OCI-LY1 (cell line): Measurements from ENCODE around the gene PROCR.
"Not testable (repeated sequence)": the region's sequence is repeated elsewhere in the genome, so short reads cannot be mapped to it uniquely, and the experiment has no call there.

Experiments used
- H2AFZ ChIP-seq: fragments of 200-600 bp; sonication (generic), shearing (Covaris generic); 2 replicates; pipeline ENCODE4 v1.6.0; 2014; ENCODE audit warnings: antibody characterized with exemption, mild to moderate bottlenecking, low read length
- H3F3A ChIP-seq: fragments of 200-600 bp; sonication (generic), shearing (Covaris generic); 2 replicates; pipeline ENCODE4 v1.6.0; 2014; ENCODE audit warnings: mild to moderate bottlenecking, antibody characterized with exemption, low read length, moderate library complexity; ENCODE audit not compliant: insufficient read depth
- H3K27ac ChIP-seq: fragments of 200-600 bp; sonication (generic); 2 replicates; pipeline ENCODE4 v1.5.1; 2014; ENCODE audit warnings: low read length, mixed run types, mild to moderate bottlenecking, low read depth; ENCODE audit not compliant: poor library complexity, severe bottlenecking
- H3K27me3 ChIP-seq: fragments of 200-600 bp; sonication (generic); 2 replicates; pipeline ENCODE4 v1.6.0; 2014; ENCODE audit warnings: antibody characterized with exemption, mild to moderate bottlenecking, low read length, moderate library complexity; ENCODE audit not compliant: insufficient read depth
- H3K36me3 ChIP-seq: fragments of 200-600 bp; sonication (generic); 2 replicates; pipeline ENCODE4 v1.6.1; 2014; ENCODE audit warnings: mild to moderate bottlenecking, antibody characterized with exemption, low read length, moderate library complexity, mixed read lengths; ENCODE audit not compliant: insufficient read depth
- H3K4me1 ChIP-seq: fragments of 200-600 bp; sonication (generic); 2 replicates; pipeline ENCODE4 v1.5.1; 2014; ENCODE audit warnings: mild to moderate bottlenecking, low read length, moderate library complexity; ENCODE audit not compliant: insufficient read depth, severe bottlenecking
- H3K4me2 ChIP-seq: fragments of 200-600 bp; sonication (generic), shearing (Covaris generic); 2 replicates; pipeline ENCODE4 v1.6.1; 2014; ENCODE audit warnings: low read length
- H3K4me3 ChIP-seq: fragments of 200-600 bp; sonication (generic); 2 replicates; pipeline ENCODE4 v1.5.1; 2014; ENCODE audit warnings: low read length, low read depth, mild to moderate bottlenecking, mixed read lengths; ENCODE audit not compliant: poor library complexity, severe bottlenecking
- H3K79me2 ChIP-seq: fragments of 200-600 bp; shearing (Covaris generic); 2 replicates; pipeline ENCODE4 v1.6.1; 2016; ENCODE audit warnings: mixed run types, low read length, mixed read lengths; ENCODE audit not compliant: insufficient read depth
- H3K9ac ChIP-seq: fragments of 200-600 bp; sonication (generic), shearing (Covaris generic); 2 replicates; pipeline ENCODE4 v1.6.1; 2014; ENCODE audit warnings: mild to moderate bottlenecking, low read length, mixed read lengths
- H3K9me2 ChIP-seq: fragments of 200-600 bp; sonication (generic), shearing (Covaris generic); 2 replicates; pipeline ENCODE4 v1.6.1; 2014; ENCODE audit warnings: low read depth, mild to moderate bottlenecking, low read length, mixed read lengths
- H3K9me3 ChIP-seq: fragments of 200-600 bp; shearing (Covaris generic); 2 replicates; pipeline ENCODE4 v1.6.1; 2014; ENCODE audit warnings: low read length, mixed read lengths
- H4K20me1 ChIP-seq: fragments of 200-600 bp; sonication (generic), shearing (Covaris generic); 2 replicates; pipeline ENCODE4 v1.6.0; 2016; ENCODE audit warnings: mild to moderate bottlenecking, low read length; ENCODE audit not compliant: insufficient read depth
- EZH2 ChIP-seq: fragments of 200-600 bp; sonication (generic), shearing (Covaris generic); IDR thresholded peaks from 2 replicates; pipeline ENCODE4 v1.8.0; 2017; ENCODE audit warnings: borderline replicate concordance, mixed run types, mild to moderate bottlenecking, antibody characterized with exemption, low read length, moderate library complexity, mixed read lengths
- TF ChIP-seq, protein P1 (sequence below): fragments of 200-600 bp; sonication (generic), shearing (Covaris generic); IDR thresholded peaks from 2 replicates; pipeline ENCODE4 v1.5.1; 2017; ENCODE audit warnings: mild to moderate bottlenecking, antibody characterized with exemption, low read length, moderate library complexity, mixed read lengths

Gene PROCR

GRCh38 chr20:35166242-35166830 is 5.5 kb upstream of the PROCR start:
- H3K4me2 ChIP-seq, result no peak overlapping the region
- no peaks in the 10 kb centered on the region for H3K9me2 ChIP-seq
- no peak overlapping the region for H3K27ac ChIP-seq
- H3K27me3 ChIP-seq, result no peaks in the 10 kb centered on the region
- no peaks in the 10 kb centered on the region for H3K9me3 ChIP-seq
- no peaks in the 10 kb centered on the region for H3K4me1 ChIP-seq
- H2AFZ ChIP-seq, result no peak overlapping the region
- no peak overlapping the region for H3K9ac ChIP-seq
- H3K79me2 ChIP-seq, result no peaks in the 10 kb centered on the region
- no peaks in the 10 kb centered on the region for H3F3A ChIP-seq
- no peak for TF ChIP-seq EZH2
- TF ChIP-seq, protein P1, sequence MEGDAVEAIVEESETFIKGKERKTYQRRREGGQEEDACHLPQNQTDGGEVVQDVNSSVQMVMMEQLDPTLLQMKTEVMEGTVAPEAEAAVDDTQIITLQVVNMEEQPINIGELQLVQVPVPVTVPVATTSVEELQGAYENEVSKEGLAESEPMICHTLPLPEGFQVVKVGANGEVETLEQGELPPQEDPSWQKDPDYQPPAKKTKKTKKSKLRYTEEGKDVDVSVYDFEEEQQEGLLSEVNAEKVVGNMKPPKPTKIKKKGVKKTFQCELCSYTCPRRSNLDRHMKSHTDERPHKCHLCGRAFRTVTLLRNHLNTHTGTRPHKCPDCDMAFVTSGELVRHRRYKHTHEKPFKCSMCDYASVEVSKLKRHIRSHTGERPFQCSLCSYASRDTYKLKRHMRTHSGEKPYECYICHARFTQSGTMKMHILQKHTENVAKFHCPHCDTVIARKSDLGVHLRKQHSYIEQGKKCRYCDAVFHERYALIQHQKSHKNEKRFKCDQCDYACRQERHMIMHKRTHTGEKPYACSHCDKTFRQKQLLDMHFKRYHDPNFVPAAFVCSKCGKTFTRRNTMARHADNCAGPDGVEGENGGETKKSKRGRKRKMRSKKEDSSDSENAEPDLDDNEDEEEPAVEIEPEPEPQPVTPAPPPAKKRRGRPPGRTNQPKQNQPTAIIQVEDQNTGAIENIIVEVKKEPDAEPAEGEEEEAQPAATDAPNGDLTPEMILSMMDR, result no peak
- no peaks in the 10 kb centered on the region for H4K20me1 ChIP-seq
- no peak overlapping the region for H3K4me3 ChIP-seq
- no peaks in the 10 kb centered on the region for H3K36me3 ChIP-seq

- TF ChIP-seq, protein P1, result no peak
- TF ChIP-seq EZH2, result no peak
- no peaks in the 10 kb centered on the region for H3K9me3 ChIP-seq
- H3F3A ChIP-seq, result no peaks in the 10 kb centered on the region
These were observed 4.1 kb upstream of the PROCR start for GRCh38 chr20:35167787-35168186.

GRCh38 chr20:35168701-35169409 is 3.0 kb upstream of the PROCR start:
- H3K9me3 ChIP-seq, H3F3A ChIP-seq, H3K4me2 ChIP-seq, H3K36me3 ChIP-seq, H3K4me1 ChIP-seq, H3K9me2 ChIP-seq, H4K20me1 ChIP-seq, H3K27me3 ChIP-seq, H2AFZ ChIP-seq, H3K4me3 ChIP-seq, H3K27ac ChIP-seq, H3K9ac ChIP-seq, H3K79me2 ChIP-seq: not testable (repeated sequence)

More at GRCh38 chr20:35167787-35168186, 4.1 kb upstream of the PROCR start:
- H3K4me1 ChIP-seq, result no peaks in the 10 kb centered on the region
- H3K4me2 ChIP-seq, result no peak overlapping the region
- H3K27ac ChIP-seq, result no peak overlapping the region
- no peaks in the 10 kb centered on the region for H3K9me2 ChIP-seq
- no peak overlapping the region for H3K9ac ChIP-seq
- H4K20me1 ChIP-seq, result no peaks in the 10 kb centered on the region
- no peak overlapping the region for H3K4me3 ChIP-seq
- H3K36me3 ChIP-seq, result no peaks in the 10 kb centered on the region
- H2AFZ ChIP-seq, result no peak overlapping the region
- no peaks in the 10 kb centered on the region; the same call in 1 of the 2 replicates for H3K27me3 ChIP-seq
- H3K79me2 ChIP-seq, result no peaks in the 10 kb centered on the region

DNA sequence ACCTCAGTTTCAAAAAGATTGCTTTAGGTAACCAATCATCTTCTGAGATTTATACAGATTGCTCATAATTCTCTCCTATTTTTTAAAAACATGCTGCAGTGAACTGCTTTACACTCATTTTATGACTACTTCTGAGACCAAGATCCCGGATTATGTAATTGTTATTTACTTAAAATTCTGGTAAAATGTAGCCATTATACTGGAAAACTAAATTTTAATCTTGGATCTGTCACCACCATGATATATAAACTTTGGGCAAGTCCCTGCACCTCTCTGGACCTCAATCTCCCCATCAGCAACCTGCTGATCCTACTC is 477 bp upstream of the PROCR start:
- no peaks in the 10 kb centered on the region for H3K9me3 ChIP-seq
- H3K36me3 ChIP-seq, result no peaks in the 10 kb centered on the region
- no peak overlapping the region for H3K4me2 ChIP-seq
- no peaks in the 10 kb centered on the region for H3K79me2 ChIP-seq
- no peak overlapping the region for H3K27ac ChIP-seq
- no peaks in the 10 kb centered on the region for H4K20me1 ChIP-seq
- H3F3A ChIP-seq, result no peaks in the 10 kb centered on the region
- H3K27me3 ChIP-seq, result peaks cover 5% of the 10 kb centered on the region; the same call in 1 of the 2 replicates
- H3K9me2 ChIP-seq, result no peaks in the 10 kb centered on the region
- no peak overlapping the region for H3K4me3 ChIP-seq
- H3K4me1 ChIP-seq, result no peaks in the 10 kb centered on the region
- no peak overlapping the region for H2AFZ ChIP-seq
- TF ChIP-seq, protein P1, result no peak
- no peak for TF ChIP-seq EZH2
- H3K9ac ChIP-seq, result no peak overlapping the region
